Fibroblast of lung (primary cell): ENCODE results near the gene HINFP.

Experiments
- CTCF ChIP-seq, 2 donors: IDR thresholded peaks in 1 of 2; conservative IDR thresholded peaks in 1 of 2; 1 replicate in 1 of 2; 2 replicates in 1 of 2; pipeline ENCODE4 v1.5.1; 2011 to 2012; ENCODE audit warnings: low read length in 2 of 2, control low read depth in 1 of 2, inconsistent platforms in 1 of 2, low read depth in 1 of 2, mild to moderate bottlenecking in 1 of 2
- EZH2 ChIP-seq: IDR thresholded peaks from 2 replicates; pipeline ENCODE4 v1.5.1; 2012; ENCODE audit warnings: low read length, control low read depth, mild to moderate bottlenecking; ENCODE audit errors: missing control alignments

GRCh38 chr11:119108146-119108856, 13.1 kb upstream of the HINFP start:
- no peak for TF ChIP-seq CTCF (conservative IDR thresholded peaks at IDR 0.05 in 1 of 2, IDR thresholded peaks at IDR 0.05 in 1 of 2; ENCODE audit: low read depth in 1 of 2, low read length in 2 of 2)
- TF ChIP-seq EZH2: no peak
